HL-60 (cell line): ENCODE results near the gene CRIP1.

ENCODE experiments used
- CTCF ChIP-seq: IDR thresholded peaks from one replicate; pipeline ENCODE4 v1.5.1; 2011; ENCODE audit warnings: low read length, control low read depth, inconsistent platforms; ENCODE audit not compliant: insufficient read depth
- GABPA ChIP-seq: IDR thresholded peaks from 2 replicates; pipeline ENCODE4 v1.6.1; 2012; ENCODE audit warnings: low read depth
- POLR2AphosphoS5 ChIP-seq: IDR thresholded peaks from 2 replicates; pipeline ENCODE4 v1.6.1; 2012; ENCODE audit warnings: low read depth
- REST ChIP-seq: IDR thresholded peaks from 2 replicates; pipeline ENCODE4 v1.6.1; 2012; ENCODE audit warnings: low read depth; ENCODE audit not compliant: insufficient replicate concordance

- TF ChIP-seq CTCF (no peak), POLR2AphosphoS5 (no peak), REST (no peak), GABPA (no peak)
Measured at GRCh38 chr14:105449276-105450122, 37.2 kb upstream of the CRIP1 start.
